DMS79 (cell line): ENCODE data around the gene BRD9.

Source experiments
- DNase-seq: peaks from one replicate; lab custom pipeline; 2025; lab: John Stamatoyannopoulos, UW

Gene BRD9

DNA sequence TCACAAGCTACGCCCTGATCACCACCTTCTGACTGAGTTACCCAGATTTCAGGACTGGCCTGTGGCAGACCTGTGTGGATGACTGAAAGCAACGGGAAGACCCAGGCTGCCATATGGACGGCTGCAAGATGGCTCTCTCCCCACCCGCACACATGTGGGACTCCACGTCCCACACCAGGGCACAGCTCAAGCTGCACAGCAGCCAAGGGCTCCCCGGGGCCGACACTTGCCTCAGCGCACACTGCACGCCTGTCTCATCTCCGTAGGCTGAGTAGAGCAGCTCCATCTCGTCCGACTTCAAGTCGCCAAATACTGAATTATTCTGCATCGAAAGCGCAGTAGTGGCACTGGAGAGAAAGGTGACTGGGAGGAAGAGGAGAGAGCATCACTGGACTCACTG is 14.5 kb downstream of the BRD9 start:
- no peak for DNase-seq

- DNase-seq: no peak
Measured at GRCh38 chr5:876398-877365, 15.9 kb downstream of the BRD9 start.

- no peak for DNase-seq
Measured at GRCh38 chr5:875931-876330, 16.7 kb downstream of the BRD9 start.

DNA sequence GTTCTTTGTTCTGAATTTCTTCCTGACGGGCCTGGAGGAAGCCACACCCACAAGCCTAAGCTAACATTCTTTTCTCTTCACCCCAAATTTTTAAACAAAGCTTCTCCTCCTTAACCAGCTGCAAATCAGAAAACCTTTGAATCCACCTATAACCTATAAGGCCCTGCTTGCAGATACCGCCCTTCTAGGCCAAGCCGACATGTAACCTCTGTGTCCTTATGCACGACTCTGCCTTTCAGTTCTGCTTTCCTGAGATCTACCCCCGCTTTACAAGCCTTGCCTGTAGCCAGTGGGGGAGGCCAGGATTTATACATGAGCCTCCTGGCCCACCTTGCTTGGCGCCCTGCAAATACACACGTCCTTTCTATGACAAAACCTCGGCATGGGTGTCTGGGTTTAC is 19.3 kb downstream of the BRD9 start:
- DNase-seq: no peak

GRCh38 chr5:872301-872700 is 20.3 kb downstream of the BRD9 start:
- no peak for DNase-seq

- no peak for DNase-seq
Measured at GRCh38 chr5:871596-872298, 20.9 kb downstream of the BRD9 start.

DNA sequence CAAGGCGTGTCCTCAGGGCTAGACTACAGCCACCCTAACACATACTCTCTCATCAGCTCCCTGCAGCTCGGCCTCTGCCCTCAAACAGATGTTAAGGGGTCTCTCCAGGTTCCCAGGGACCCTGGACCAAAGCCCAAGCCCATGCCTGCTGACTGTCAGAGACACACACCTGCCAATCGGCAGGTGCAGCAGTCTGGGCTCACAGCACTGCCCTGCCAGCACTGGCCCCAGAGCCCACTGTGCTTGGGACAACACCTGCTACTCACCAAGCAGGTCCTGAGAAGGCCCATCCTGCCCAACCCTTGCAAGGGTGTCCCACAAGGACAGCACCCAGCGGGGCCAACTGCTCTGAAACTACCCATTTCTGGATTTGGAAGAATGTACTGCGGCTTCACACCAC is 21.6 kb downstream of the BRD9 start:
- DNase-seq: no peak

GRCh38 chr5:868428-869135 is 24.0 kb downstream of the BRD9 start:
- DNase-seq: no peak

- DNase-seq: no peak
Measured at GRCh38 chr5:867300-867870, 25.2 kb downstream of the BRD9 start.

DNA sequence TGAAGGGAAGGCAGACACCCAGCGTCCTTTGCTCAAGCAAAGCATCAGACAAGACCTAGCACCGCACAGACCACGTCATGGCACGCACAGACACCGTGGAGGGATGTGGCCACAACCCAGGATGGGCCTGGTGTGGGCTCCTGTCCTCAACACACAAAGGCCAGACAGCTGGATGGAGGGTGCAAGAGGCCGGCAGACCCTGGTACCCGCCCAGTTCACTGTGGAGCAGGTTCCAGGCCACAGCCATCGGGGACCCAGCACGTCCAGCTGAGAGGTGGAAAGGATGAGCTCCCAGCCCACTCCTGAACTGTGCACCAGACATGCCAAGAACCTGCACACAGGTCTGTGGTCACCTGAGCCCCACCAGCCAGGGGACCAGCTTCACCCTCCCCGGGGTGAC is 26.8 kb downstream of the BRD9 start:
- no peak for DNase-seq

GRCh38 chr5:865168-865521 is 27.5 kb downstream of the BRD9 start:
- DNase-seq: no peak

DNA sequence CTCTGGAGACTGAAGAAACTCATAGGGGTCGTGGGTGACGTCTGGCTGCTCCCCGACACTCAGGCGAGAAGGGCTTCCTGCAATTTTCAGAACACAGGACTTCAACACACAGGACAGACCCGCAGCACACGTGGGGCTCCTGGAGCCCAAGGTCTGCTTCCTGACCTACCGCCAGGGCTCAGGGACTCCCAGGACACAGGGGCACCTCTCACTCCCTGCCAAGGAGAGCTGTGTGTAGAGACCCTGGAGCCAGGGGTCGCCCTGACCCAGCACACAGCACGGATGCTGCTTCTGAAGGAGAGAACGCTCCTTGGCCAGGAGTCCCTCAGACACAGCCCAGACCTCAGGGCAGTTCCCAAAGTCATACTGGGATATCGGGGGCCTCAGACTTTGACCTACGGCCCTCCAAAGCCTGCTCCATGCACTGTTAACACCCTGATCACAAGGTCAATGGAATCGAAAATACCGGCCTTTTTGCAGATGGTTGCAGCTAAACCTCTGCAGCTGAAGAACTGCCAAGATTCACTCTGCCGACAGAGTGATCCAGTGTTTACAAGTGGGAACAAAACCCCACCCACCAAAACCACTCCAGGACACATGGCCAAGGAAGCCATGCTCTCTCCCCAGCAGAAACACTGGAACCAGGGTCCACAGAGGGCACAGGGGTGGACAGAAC is 28.0 kb downstream of the BRD9 start:
- no peak for DNase-seq

- no peak for DNase-seq
Measured at GRCh38 chr5:863244-863805, 29.3 kb downstream of the BRD9 start.

DNA sequence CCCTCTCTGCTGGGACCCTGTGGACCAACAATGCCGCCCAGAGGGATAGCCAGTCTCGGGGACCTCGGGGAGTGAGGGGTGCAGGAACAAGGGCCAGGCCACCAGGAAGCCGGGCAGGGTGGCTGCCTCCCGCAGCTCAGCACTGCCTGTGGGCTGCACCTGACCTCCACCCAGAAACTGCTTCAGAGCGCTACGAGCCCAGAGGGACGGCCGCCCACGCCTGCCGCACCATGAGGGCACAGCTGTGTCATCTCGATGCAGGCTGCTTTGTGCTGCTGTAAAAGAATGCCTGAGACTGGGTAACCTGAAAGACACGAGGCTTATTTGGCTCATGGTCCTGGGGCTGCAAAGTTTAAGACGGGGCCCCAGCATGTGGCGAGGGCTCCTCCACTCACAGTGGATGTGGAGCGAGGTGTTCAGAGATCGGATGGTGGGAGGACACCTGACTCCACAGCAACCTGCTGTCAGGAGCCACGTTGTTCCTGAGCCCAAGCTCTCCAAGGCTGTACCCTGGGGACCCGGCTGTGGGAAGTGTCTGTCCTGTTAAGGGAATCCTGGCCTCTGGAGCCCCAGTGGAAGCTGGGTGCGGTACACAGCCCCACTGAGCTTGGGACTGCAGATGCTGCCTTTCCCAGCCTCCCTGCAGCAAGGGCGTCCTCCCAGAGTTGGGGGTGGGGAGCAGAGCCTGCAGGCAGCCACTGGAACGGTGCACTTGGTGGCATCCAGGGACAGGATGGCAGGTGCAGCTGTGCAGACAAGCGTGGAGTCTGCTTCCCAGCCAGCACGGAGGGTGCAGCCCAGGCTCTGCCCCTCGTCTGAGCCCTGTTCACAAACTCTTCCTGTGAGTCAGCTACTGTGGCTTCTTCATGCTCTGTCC is 30.0 kb downstream of the BRD9 start:
- DNase-seq: peak; percentile 77

DNA sequence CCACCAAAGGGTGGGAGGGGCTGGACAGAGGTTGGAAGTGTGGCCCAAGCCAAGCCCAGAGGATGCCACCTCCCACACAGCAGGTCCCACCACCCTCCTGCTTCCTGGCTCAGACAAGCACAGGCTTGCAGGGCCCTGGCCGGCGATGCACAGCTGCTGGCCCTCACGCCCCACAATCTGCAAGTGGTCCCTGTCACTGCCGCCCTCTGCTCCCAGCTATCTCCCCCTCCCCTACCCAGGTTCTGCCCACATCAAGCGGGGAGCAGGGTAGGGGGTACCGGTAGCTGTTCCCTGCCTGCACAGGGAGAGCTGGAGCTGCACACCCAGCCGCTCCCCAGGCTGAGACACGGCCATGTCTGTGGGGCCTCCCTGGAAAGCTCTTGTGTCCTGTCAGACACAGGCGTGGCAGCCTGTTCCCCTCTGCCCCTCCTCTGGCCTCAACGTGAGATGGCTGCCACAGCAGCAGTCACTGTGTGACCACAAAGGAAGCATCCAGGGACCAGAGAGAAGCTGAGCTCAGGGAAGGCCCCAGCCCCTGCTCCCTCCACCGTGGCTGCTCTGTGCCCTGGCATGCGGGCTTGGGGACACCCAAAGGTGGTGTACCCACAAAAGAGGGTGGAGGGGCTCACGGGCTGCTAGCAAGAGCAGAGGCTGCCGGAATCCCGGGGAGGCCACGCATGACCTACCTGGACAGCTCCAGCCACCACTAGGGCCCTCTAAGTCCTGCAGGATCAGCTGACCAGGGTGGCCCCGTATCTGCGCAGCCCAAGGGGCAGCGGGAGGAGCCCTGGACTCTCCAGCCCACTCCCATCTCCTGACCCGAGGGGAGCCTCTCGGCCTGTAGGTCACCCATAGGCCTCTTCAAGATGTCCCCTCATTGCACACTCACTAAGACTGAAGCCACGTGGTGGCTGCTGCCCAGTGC is 30.9 kb downstream of the BRD9 start:
- DNase-seq: no peak

DNA sequence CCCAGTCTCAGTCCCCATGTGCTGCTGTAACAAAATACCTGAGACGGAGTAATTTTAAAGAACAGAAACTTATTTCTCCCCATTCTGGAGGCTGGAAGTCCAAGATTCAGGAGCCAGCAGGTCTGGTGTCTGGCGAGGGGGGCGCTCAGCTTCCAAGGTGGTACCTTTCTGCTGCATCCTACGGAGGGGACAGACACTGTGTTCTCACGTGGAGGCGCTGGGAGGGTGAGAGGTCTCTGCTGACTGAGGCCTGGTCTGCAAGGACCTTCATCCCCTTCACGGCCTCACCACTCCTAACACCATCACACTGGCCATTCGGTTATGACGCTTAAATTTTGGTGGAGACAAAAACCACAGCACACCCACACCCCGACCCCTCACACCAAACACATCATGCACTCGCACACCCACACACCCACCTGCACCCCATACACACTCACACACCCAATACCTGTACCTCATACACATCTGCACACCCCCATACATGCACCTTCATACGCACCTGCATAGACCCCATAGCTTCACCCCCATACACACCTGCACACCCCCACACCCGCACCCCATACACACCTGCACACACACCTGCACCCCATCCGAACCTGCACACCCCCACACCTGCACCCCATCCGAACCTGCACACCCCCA is 32.0 kb downstream of the BRD9 start:
- DNase-seq: no peak

DNA sequence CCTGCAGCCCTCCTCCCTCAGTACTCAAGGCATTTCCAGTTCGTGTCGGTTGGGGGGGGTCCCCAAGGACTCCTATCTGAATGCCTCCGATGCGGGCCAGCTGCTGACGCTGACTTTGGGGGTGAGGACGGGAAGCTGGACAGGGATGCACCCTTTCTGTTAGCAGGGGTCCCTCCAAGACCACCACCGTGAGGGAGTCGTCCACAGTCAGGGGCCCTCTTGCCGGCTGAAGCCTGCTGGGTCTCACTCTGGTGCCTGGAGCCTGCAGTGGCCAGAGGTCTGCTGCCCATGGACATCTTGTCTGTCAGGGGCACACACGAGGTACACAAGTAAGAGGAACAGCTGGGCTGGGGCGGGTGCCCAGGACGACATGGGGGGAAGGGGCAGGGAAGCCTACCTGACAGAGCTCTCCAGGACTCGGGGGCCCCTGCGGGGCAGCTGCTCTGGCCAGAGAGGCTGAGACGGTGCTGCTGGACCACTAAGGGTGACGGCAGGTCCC is 32.8 kb downstream of the BRD9 start:
- no peak for DNase-seq

DNA sequence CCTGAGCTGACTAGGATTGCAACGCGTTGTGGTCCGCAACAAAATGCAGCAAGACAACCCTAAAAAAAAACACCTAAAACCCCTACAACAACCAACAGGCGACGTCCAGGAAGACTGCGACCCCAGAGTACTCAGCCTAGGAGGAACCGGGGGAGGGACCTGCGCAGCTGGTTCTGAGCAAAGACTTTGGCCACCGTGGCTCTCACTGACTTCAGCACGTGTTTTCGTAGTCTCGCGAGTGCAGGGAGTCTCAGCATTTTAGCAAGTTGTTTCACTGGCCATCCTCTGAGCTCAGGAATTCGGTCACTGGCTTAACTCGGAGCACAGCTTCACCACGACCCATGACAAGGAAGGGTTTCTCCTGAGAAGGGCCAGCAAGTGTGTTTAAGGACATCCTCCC is 33.2 kb downstream of the BRD9 start:
- no peak for DNase-seq

DNA sequence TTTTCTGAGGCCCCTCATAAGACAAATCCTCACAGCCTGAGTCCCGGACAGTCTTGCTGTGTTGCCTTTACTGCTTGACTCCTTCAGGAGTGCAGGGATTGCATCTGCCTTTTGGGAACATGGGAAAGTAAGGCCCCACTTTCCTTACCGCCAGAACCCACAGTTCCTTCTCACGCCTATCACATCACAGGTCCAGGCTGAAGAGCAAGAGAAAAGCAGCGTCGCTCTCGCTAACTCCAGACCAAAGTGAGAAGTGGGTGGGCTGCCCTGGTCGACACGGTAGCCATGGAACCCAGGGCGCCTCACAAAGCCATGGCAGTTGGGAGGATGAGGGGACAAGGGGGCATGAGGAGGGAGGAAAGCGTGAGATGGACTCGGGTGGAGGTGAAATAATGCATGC is 33.9 kb downstream of the BRD9 start:
- DNase-seq: no peak
